GM19238 (cell line): ENCODE measurements around the gene RAB24.
"Not testable (repeated sequence)": the region's sequence is repeated elsewhere in the genome, so short reads cannot be mapped to it uniquely, and the experiment has no call there.

Source experiments
- DNase-seq: peaks from one replicate; pipeline ENCODE4 v3.0.0; 2011; ENCODE audit warnings: low spot score; ENCODE audit not compliant: insufficient read length

RAB24 gene

DNA sequence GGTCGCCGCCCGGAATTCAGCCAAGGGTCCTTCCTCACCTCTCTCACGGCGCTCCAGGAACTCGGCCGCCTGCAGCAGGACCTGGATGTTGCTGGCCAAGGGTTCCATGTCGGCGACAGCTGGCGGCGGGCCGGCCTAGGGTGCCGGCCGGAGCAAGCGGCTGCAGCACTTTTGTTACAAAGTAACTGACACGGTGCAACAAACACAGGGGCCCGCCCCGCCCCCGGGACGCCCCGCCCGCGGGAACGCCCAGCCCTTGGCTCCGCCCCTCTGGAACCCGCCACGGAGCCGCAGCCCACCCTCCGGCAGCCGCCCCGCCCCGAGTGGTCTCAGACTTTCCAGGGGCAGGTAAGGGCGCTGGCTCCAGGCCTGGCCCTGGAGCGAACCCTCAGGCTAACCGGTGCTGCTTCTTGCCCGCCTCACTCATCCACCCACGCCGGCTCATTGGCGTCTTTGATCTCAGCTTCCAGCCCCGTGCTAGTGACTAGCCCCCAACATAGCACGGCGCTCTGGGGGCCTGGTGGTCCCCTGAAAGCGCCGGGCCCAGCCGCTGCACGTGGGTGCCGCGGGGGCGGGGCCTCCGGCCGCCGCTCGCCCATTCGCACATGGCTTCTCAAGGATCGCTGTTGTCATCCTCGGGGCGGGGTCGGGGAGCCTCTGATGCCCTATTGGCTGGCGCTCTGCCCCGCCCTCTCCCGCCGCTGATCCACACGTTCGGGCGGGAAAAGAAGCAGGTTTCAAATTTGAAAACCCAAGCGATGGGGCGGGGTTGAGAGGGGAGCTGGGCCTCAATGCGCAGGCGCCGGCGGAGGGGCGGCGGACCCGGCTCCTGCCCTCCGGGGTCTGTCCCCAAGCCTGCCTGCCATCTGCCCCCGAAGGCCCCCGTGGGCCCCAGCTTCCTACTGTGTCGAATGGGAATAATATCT, 8.5 kb upstream of the RAB24 start, which contains the start of gene MXD3:
Gene MXD3, minus strand, starts transcription at position 176 of the 926 bp plus-strand sequence. Its CDS starts 68 bp downstream, at position 108.
- peak; percentile 94 for DNase-seq

DNA sequence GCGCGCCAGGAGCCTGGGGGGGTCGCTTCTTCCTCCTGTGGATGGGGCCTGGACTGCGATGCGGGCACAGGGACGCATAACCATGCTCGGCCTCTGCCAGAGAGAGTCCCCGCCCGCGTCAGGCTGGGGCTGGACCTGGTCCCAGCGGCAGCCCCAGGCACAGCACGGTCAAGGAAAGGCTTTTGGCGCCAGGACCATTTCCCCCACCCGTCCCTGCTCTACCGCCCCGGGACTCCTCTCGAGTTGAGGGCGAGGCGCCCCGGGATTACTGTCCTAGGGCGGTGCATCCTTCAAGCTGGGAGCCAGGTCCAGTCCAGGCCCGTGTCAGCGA, 7.8 kb upstream of the RAB24 start:
- no peak for DNase-seq

DNA sequence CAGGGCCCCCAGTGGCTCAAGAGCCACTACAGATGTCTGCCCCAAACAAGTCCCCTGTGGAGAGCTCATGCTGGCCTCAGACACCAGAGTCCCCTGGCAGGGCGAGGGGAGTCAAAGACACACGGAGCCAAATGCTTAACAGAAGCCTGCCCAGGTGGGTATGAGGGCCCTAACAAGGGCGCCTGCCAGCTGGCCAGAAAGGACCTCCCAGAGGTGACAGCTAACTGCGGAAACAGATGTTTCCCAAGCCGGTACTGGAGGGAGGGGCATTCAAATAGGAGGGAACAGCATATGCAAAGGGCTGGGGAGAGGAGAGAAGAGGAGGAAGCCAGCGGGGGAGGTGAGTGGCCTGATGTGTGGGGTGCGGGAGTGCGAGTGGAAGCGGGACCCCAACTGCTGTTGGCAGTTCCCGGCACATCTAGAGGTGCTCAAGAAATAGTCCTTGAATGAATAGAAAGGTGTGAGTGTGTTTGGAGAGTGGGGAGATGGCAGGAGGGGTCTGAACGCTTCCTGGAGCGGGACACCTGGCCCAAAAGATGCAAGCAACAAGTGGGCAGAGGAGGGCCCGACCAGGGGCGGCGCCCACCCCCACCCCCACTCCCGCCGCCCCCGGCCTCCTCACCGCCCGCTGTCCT, 7.4 kb upstream of the RAB24 start:
- DNase-seq = peak; percentile 69

- DNase-seq = no peak
Observed at GRCh38 chr5:177310332-177310731, 6.8 kb upstream of the RAB24 start.

- DNase-seq = no peak
Observed at GRCh38 chr5:177309351-177310191, 6.1 kb upstream of the RAB24 start.

DNA sequence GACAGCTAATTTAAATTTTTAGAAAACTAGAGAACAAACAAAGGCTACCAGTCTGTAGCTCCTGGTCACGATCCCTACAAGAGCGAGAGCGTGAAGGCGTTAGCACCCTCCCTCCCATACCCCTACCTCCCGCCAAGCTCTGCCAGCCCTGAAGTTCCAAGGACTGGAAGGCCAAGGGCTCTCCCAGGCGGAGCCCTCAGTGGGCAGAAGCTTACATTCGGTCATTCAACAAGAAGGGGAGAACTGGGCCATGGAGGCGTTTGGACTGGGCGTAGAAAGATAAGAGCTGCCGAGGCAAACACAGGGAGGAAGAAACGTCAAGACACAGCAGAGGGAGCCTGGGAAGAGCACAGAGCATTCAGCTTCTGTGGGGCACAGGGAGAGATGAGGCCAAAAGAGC, 5.2 kb upstream of the RAB24 start:
- no peak for DNase-seq

- no peak for DNase-seq
Observed at GRCh38 chr5:177307544-177308363, 4.2 kb upstream of the RAB24 start.

DNA sequence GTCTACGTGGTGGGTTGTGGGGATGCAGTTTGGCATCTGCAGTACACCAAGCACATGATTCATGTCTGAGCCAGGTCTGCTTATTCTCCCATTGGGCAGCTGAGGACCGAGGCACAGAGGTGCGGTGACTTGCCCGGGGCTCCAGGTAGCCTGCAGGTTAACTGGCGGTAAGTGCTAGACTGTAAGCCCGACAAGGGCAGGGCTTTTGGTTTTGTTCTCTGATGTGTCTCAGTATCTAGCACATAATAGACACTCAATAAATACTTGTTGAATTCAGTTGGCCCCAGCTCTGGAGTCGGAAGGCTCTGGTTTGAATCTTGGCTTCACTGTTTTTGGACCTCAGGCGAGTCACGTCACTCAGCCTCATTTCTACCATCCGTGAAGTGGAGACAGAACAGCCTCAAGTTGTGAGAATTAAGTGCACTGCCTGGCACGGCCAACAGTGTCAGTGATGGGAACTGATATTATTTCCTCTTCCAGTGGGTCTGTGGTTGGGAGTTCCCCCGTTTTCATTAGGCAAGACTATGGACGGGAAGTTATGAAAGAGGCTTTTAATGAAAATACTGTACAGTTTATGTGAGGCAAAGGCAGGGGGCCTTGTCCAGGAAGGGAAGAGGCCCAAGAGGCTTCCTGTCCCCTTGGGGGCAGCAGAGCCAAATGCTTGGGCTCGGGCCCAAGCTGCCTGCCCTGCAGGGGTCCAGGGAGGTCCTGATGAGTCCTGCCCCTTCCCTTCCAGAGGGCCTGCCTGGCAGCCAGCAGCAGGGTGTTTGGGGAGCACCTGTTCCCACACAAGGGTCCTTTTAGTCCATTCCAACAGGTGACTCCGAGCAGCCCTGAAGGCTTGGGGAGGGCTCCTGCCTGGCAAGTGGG, 3.4 kb upstream of the RAB24 start:
- no peak for DNase-seq

DNA sequence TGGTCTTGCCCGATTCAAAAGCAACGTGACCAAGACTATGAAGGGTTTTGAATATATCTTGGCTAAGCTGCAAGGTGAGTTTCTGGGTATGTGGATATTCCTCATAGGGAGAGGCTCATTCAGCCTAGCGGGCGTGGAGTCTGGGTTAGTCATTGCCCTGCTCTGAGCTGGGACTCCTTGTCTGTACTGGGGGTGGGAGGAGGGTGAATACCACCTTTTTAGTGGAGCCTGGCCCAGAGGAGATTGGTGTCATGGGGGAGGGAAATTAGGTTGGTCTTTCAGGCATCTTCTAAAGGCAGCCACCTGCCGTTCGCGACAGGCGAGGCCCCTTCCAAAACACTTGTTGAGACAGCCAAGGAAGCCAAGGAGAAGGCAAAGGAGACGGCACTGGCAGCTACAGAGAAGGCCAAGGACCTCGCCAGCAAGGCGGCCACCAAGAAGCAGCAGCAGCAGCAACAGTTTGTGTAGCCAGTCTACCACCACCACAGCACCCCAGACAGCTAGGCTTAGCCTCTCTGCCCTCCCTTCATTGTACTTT, 2.7 kb upstream of the RAB24 start:
- DNase-seq = not testable (repeated sequence)

GRCh38 chr5:177304392-177305119, 1.0 kb upstream of the RAB24 start:
- no peak for DNase-seq

DNA sequence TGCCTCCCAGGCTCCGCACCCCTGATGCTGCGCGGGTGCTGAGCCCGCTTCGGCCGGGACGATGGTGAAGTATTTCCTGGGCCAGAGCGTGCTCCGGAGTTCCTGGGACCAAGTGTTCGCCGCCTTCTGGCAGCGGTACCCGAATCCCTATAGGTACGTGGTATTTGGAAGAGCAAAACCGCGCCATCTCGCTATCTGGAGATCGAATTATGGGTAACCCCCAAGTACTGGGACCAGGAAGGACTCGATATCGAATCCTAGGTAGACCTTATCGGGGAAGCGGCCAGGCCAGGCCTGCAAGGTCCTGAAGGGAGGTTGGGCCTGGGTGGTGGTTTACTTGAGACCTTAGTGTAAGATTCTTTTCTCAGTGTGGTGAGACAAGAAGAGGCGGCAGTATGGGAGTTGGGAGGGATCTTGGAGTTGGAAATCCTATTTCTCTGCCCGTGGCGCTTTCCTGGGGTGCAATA, 439 bp upstream of the RAB24 start:
- DNase-seq = no peak

DNA sequence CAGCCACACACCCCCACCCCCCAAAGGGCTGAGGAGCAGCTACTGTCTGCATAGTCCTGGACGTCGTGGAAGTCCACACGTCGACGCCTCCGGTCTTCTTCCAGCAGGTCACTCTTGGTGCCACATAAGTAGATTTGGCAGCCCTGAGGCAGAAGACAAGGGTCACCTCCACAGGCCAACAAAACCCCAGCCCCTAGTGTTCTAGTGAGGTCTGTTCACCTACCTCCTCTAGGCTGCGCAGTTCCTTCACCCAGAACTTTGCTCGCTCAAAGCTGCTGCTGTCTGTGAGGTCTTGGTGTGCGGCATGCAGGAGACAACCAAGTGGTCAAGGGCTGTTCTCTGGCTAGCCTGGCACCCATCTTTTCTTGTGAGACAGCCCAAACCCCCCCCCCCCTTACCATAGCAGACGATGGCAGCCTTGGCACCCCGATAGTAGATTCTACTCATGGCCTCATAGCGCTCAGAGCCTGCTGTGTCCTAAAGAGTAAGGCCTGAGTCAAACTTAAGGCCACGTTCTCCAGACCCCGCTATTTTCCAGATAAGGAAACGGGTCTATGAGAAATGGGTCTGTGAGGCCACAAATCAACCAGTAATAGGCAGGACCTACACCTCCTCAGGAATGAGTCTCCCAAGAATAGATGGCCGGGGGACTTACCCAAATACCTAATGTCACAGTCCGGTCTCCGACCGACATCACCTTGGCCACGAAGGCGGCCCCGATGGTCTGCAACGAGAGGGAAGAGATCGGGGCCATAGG, 987 bp downstream of the RAB24 start:
- no peak for DNase-seq

- no peak for DNase-seq
Observed at GRCh38 chr5:177301503-177302165, 1.9 kb downstream of the RAB24 start.

- no peak for DNase-seq
Observed at GRCh38 chr5:177300951-177301350, 2.6 kb downstream of the RAB24 start.

DNA sequence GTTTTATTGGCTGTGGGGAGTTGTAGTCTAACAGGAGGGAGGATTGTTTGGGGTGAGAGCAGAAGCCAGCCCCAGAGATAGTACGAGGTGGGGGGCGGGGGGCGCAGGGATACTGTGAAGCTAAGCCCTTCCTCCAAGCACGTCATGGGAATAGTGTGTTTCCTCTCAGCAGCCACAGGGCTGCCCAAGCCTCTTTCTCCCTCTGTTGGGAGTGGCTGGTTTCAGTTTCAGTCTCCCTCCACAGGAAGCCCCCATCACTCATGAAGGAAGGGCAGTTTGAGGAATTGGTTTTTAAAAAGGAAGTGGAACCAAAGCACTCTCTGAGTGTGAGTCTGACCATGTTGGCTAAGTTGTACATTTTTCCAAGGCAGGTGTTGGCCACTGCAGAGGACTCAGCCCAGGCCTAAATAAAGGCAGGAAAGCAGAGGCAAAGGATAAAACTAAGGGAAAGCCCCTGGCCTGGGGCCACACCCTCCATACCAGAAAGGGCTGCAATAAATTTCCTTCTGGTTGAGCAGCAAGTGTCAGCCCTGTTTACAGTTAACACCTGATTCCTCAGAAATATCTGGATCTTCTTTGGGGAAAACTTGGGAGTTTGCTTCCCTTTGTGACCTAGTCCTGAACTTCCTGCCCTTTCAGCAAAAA, 3.2 kb downstream of the RAB24 start:
- no peak for DNase-seq

DNA sequence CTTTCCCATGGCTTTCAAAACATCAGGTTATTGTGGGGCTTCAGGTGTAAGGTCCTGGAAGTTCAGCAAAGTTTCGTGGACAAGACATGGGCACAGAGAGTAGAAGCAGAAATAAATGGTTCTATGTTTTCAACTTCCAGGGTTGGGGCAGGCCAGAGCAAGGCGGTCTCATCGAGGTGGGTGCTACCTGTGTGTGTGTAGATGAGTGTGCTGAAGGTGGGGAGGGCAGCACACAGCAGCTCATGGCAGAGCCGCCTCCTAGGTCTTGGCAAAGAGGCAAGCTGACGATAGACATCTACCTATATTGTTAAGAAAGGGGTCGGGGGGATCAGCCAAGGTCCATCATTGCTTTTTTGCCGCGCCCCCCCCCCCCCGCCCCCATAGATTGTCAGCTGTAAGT, 3.8 kb downstream of the RAB24 start:
- DNase-seq = no peak

GRCh38 chr5:177297922-177298321, 5.6 kb downstream of the RAB24 start:
- DNase-seq = no peak
